Choroid plexus epithelial cell (primary cell): ENCODE measurements around the gene ARFIP1.
"Not testable (repeated sequence)": the region's sequence is repeated elsewhere in the genome, so short reads cannot be mapped to it uniquely, and the experiment has no call there.

Experiments used
- DNase-seq: peaks from one replicate; pipeline ENCODE4 v3.0.0-alpha.2; 2010; ENCODE audit warnings: low read depth
- H3K4me3 ChIP-seq: 2 replicates; pipeline ENCODE4 v1.5.1; 2011; ENCODE audit warnings: low read depth, mild to moderate bottlenecking, control low read depth, low read length, moderate library complexity
- CTCF ChIP-seq: conservative IDR thresholded peaks from 2 replicates; pipeline ENCODE4 v1.5.1; 2011; ENCODE audit warnings: low read depth, mild to moderate bottlenecking, control low read depth, inconsistent platforms, low read length, moderate library complexity

Gene ARFIP1

GRCh38 chr4:152747444-152747843, 32.3 kb upstream of the ARFIP1 start:
- no peak for TF ChIP-seq CTCF
- no peak overlapping the region for H3K4me3 ChIP-seq
- DNase-seq, result no peak

GRCh38 chr4:152748619-152749018, 31.1 kb upstream of the ARFIP1 start:
- DNase-seq, result no peak
- no peak for TF ChIP-seq CTCF
- no peak overlapping the region for H3K4me3 ChIP-seq

GRCh38 chr4:152763796-152764195, 16.0 kb upstream of the ARFIP1 start:
- DNase-seq, result no peak
- TF ChIP-seq CTCF, result no peak
- H3K4me3 ChIP-seq, result no peak overlapping the region

- H3K4me3 ChIP-seq, result not testable (repeated sequence)
Observed at GRCh38 chr4:152765069-152765737, 14.6 kb upstream of the ARFIP1 start.

GRCh38 chr4:152771741-152772533, 7.8 kb upstream of the ARFIP1 start:
- TF ChIP-seq CTCF, result no peak
- no peak overlapping the region for H3K4me3 ChIP-seq
- DNase-seq, result no peak

More at GRCh38 chr4:152765069-152765737, 14.6 kb upstream of the ARFIP1 start:
- not testable (repeated sequence) for DNase-seq

- no peak for DNase-seq
- no peak overlapping the region for H3K4me3 ChIP-seq
- TF ChIP-seq CTCF, result no peak
Observed at GRCh38 chr4:152773339-152773738, 6.4 kb upstream of the ARFIP1 start.

GRCh38 chr4:152773953-152774352, 5.8 kb upstream of the ARFIP1 start:
- TF ChIP-seq CTCF, result no peak
- DNase-seq, result no peak
- no peak overlapping the region for H3K4me3 ChIP-seq
